MM.1S (cell line): ENCODE results near the gene PCNA.

Experiments used
- EZH2 ChIP-seq: fragments of 300-600 bp; sonication (generic); optimal IDR thresholded peaks from 2 replicates; pipeline ENCODE3; 2017; ENCODE audit warnings: low read depth, mild to moderate bottlenecking, antibody characterized with exemption, low read length, mixed read lengths
- EZH2phosphoT487 ChIP-seq: fragments of 300-600 bp; sonication (generic); IDR thresholded peaks from 2 replicates; pipeline ENCODE4 v1.6.1; 2018; ENCODE audit warnings: antibody characterized with exemption, low read length
- TF ChIP-seq, protein P1 (sequence below): fragments of 300-600 bp; sonication (generic); IDR thresholded peaks from 2 replicates; pipeline ENCODE4 v1.5.1; 2016; ENCODE audit warnings: antibody characterized with exemption, low read length, mixed read lengths

DNA sequence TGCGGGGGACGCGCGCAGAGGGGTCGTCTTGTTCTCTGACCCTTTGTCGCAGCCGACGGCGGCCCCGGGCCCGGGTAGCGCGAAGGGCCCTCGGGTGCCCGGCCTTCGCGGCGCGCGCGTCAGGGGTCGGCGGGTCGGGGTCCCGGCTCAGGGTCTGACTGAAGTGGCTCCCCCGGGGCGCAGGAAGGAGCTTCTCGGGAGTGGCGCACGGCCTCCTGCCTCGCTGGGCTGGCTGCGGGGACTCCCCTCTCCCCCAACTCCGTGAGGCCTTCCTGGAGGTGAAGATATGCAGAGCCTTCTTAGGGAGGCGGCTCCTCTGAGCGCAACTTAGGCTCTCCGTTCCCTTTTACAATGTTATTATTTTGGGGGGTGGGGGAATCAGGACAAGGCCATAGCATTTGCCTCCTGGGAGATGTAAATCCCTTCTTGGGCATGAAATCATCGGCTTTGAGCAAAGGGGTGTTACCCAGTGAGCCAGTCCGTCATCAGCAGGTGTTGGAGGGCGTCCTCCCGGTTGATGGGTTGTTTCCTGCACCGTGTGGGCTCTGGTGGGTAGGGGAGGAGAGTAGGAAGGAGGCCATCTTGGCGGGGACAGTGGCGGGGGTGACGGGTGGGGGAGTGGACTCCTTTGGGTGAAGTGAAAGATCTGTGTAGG lies 7.6 kb upstream of the PCNA start:
- TF ChIP-seq, protein P1, sequence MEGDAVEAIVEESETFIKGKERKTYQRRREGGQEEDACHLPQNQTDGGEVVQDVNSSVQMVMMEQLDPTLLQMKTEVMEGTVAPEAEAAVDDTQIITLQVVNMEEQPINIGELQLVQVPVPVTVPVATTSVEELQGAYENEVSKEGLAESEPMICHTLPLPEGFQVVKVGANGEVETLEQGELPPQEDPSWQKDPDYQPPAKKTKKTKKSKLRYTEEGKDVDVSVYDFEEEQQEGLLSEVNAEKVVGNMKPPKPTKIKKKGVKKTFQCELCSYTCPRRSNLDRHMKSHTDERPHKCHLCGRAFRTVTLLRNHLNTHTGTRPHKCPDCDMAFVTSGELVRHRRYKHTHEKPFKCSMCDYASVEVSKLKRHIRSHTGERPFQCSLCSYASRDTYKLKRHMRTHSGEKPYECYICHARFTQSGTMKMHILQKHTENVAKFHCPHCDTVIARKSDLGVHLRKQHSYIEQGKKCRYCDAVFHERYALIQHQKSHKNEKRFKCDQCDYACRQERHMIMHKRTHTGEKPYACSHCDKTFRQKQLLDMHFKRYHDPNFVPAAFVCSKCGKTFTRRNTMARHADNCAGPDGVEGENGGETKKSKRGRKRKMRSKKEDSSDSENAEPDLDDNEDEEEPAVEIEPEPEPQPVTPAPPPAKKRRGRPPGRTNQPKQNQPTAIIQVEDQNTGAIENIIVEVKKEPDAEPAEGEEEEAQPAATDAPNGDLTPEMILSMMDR: no peak
- no peak for TF ChIP-seq EZH2
- TF ChIP-seq EZH2phosphoT487: no peak
